GM21723 (cell line): ENCODE results near the gene LDLRAP1.
A peak's percentile ranks its signal among the peaks of the same experiment; 100 is the strongest.
"Not testable (repeated sequence)": the region's sequence is repeated elsewhere in the genome, so short reads cannot be mapped to it uniquely, and the experiment has no call there.

ENCODE experiments used
- ATAC-seq: cut with Tn5 transposase; IDR thresholded peaks from one replicate; pipeline ENCODE4 v1.9.1; 2021; ENCODE audit warnings: mild to moderate bottlenecking, moderate library complexity; ENCODE audit not compliant: unreplicated experiment

The LDLRAP1 gene

GRCh38 chr1:25600971-25601699 is 57.7 kb downstream of the LDLRAP1 start:
- not testable (repeated sequence) for ATAC-seq

DNA sequence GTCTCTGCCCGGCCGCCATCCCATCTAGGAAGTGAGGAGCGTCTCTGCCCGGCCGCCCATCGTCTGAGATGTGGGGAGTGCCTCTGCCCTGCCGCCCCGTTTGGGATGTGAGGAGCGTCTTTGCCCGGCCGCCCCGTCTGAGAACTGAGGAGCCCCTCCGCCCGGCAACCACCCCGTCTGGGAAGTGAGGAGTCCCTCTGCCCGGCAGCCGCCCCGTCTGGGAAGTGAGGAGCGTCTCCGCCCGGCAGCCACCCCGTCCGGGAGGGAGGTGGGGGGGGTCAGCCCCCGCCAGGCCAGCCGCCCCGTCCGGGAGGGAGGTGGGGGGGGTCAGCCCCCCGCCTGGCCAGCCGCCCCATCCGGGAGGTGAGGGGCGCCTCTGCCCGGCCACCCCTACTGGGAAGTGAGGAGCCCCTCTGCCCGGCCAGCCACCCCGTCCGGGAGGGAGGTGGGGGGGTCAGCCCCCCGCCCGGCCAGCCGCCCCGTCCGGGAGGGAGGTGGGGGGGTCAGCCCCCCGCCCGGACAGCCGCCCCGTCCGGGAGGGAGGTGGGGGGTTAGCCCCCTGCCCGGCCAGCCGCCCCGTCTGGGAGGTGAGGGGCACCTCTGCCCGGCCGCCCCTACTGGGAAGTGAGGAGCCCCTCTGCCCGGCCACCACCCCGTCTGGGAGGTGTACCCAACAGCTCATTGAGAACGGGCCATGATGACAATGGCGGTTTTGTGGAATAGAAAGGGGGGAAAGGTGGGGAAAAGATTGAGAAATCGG is 60.6 kb downstream of the LDLRAP1 start:
- ATAC-seq = not testable (repeated sequence)

- ATAC-seq = no peak
Observed at GRCh38 chr1:25607123-25607522, 63.7 kb downstream of the LDLRAP1 start.

DNA sequence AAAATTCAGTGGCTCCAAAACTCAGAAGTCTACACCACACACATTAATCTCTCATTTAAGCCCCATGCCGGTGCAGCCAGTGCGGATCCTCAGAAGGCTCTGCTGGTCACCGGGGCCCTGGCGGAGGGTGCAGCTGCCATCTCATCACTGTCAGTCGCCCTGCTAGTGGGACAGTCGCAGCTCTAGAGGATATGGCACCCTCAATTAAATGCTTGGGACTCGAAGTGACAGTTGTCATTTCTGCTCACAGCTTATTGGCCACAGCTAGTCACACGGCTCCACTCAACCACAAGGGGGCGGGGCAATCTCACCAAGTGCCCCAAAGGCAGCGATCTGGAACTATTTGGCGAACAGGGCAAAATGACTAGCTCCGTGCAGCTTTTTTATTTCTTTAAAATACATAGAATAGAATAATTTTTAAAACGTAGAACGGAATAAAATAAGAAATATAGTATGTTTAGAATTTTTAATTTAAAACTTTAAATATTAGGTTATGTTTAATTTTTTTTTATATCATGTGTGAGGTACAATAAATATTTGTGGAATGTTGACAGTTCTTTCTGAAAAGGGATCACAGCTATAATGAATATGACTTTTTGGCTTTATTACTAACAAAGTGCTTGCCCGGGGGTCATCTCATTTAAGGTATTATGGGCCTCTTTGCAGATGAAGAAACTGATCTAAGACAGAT is 65.2 kb downstream of the LDLRAP1 start:
- peak; percentile 62 for ATAC-seq

- ATAC-seq = no peak
Observed at GRCh38 chr1:25609921-25610320, 66.5 kb downstream of the LDLRAP1 start.

GRCh38 chr1:25610822-25611630 is 67.6 kb downstream of the LDLRAP1 start:
- ATAC-seq = no peak

- ATAC-seq = no peak
Observed at GRCh38 chr1:25611843-25612242, 68.4 kb downstream of the LDLRAP1 start.

DNA sequence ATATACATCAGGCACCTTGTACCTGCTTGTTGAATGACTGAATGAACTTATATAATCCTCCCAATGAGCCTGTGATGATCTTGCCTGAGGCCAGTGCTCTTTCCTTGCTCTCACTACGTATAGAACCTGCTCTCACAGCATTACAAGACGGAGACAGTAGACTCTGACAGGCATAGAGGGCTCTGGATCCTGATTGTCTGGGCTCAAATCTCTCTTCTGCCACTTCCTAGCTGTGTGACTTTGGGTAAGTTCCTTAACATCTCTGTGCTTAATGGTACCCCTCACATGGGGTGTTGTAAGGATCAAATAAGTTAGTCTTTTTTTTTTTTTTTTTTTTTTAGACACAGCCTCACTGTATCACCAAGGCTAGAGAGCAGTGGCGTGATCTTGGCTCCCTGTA is 69.0 kb downstream of the LDLRAP1 start:
- no peak for ATAC-seq

DNA sequence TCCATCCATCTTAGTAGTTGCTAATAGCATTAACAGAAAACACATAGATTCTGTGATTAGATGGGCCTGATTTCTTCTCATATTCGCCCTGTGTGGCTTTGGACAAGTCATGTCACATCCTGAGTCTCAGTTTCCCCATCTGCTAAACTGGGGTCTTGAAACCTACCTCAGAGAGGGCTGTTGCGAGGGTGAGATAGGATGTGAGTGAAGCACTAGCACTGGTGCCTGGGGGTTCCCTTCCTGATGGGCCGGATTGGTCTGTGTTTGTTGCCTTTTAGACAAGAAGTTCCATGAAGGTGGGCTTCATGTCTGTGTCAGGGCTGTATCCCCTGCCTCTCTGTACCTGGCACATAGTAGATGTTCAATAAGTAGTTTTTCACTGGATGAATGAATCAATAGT is 69.7 kb downstream of the LDLRAP1 start:
- no peak for ATAC-seq

GRCh38 chr1:25614501-25615171 is 71.2 kb downstream of the LDLRAP1 start:
- ATAC-seq = no peak

- ATAC-seq = no peak
Observed at GRCh38 chr1:25615172-25615541, 71.8 kb downstream of the LDLRAP1 start.

- ATAC-seq = no peak
Observed at GRCh38 chr1:25615563-25616094, 72.2 kb downstream of the LDLRAP1 start.

GRCh38 chr1:25616095-25616986 is 72.9 kb downstream of the LDLRAP1 start, which contains the start of gene MAN1C1:
Gene MAN1C1 (plus strand): TSS chr1:25616791. CDS start chr1:25617798, 1,007 bp downstream.
- peak; percentile 53 for ATAC-seq

DNA sequence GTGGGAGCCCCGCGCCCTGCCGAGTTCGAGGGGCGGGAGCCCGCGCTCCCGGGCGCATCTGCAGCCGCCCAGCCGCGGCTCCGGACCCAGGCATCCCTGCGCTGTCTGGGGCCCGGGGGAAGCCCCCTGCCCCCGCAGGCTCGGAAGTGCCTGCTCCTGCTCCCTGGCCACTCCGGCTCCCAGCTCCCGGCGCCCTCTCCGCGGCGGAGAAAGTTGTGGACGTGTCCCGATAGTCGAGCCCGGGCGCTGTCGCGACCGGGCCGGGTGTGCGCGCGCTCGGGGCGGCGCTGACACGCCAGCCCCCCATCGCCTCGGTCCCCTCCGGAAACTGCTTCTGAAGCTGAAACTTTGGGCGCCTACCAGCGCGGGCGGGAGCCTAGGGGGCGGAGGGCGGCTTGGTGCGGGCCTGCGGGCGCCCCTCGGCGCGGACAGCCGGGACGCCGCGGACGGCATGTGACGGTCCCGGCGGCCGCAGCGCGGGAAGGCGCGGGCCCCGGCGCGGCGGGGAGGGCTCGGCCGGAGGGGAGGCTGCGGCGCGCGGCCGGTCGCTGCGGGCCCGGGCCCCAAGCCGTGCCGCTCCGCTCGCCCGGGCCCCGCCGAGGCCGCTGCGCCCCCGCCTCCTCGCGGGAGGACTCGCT is 73.7 kb downstream of the LDLRAP1 start:
- peak; percentile 19 for ATAC-seq

DNA sequence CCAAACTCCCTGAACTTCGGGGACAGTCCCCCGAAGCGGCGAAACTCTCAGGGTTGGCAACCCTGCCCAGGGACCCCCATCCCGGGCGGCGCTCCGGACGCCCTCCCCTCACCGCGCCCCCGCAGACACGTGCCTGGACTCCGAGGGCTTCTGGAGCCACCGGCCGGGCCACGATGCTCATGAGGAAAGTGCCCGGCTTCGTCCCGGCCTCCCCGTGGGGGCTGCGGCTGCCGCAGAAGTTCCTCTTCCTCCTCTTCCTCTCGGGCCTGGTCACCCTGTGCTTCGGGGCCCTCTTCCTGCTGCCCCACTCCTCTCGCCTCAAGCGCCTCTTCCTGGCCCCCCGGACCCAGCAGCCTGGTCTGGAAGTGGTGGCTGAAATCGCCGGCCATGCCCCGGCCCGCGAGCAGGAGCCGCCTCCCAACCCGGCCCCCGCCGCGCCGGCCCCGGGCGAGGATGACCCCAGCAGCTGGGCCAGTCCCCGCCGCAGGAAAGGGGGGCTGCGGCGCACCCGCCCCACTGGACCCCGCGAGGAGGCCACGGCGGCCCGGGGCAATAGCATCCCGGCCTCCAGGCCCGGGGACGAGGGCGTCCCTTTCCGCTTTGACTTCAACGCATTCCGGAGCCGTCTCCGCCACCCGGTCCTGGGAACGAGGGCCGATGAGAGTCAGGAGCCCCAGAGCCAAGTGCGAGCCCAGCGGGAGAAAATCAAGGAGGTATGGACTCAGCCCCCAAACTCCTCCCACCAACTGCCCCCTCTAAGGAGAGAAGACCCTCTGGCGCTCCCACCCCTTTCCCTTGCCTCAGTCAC is 74.4 kb downstream of the LDLRAP1 start:
- no peak for ATAC-seq

- ATAC-seq = no peak
Observed at GRCh38 chr1:25618433-25618808, 75.0 kb downstream of the LDLRAP1 start.
